HL-60 (cell line): ENCODE results near the gene ADSL.

Experiments used
- DNase-seq, 2 experiments: peaks; one replicate each; pipeline ENCODE4 v3.0.0-alpha.2; 2010 to 2020; ENCODE audit warnings: low read depth in 1 of 2, low spot score in 1 of 2
- H3K27ac ChIP-seq: fragments of 250-450 bp; sonication (Bioruptor Pico); replicated peaks from 2 replicates; pipeline ENCODE4 v1.5.1; 2020; ENCODE audit warnings: mild to moderate bottlenecking, moderate library complexity
- H3K27me3 ChIP-seq: fragments of 250-450 bp; sonication (Bioruptor Pico); 2 replicates; pipeline ENCODE4 v1.5.1; 2021; ENCODE audit warnings: mild to moderate bottlenecking, moderate library complexity; ENCODE audit not compliant: insufficient read depth, poor library complexity, severe bottlenecking
- H3K4me3 ChIP-seq: replicated peaks from 2 replicates; pipeline ENCODE4 v1.5.1; 2011; ENCODE audit warnings: mild to moderate bottlenecking, control low read depth, low read length; ENCODE audit not compliant: insufficient read depth
- CTCF ChIP-seq: IDR thresholded peaks from one replicate; pipeline ENCODE4 v1.5.1; 2011; ENCODE audit warnings: low read length, control low read depth, inconsistent platforms; ENCODE audit not compliant: insufficient read depth
- GABPA ChIP-seq: IDR thresholded peaks from 2 replicates; pipeline ENCODE4 v1.6.1; 2012; ENCODE audit warnings: low read depth
- POLR2AphosphoS5 ChIP-seq: IDR thresholded peaks from 2 replicates; pipeline ENCODE4 v1.6.1; 2012; ENCODE audit warnings: low read depth
- REST ChIP-seq: IDR thresholded peaks from 2 replicates; pipeline ENCODE4 v1.6.1; 2012; ENCODE audit warnings: low read depth; ENCODE audit not compliant: insufficient replicate concordance
- SPI1 ChIP-seq: IDR thresholded peaks from 2 replicates; pipeline ENCODE4 v1.6.1; 2012; ENCODE audit warnings: low read depth, mild to moderate bottlenecking, borderline replicate concordance

Gene ADSL

DNA sequence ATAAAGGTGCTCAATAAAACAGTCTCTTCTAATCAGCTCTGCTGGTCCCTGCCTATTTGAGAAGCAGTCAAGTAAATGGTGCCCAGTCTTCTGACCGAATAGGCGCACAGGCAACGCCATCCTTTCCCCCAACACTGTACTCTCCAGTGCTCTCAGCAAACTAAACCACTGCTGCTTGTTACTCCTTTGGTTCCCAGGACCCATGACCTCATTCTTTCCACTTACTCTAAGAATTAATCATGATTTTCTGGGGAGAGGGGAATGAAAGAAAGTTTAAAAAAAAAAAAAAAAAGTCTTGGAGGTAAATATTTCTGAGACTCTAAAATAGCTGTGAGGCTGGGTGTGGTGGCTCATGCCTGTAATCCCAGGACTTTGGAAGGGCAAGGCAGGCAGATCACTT lies 87.8 kb downstream of the ADSL start:
- peak overlapping the region; percentile 13; the same call in 1 of the 2 replicates for H3K27ac ChIP-seq
- TF ChIP-seq GABPA, result no peak
- TF ChIP-seq REST, result no peak
- no peak for TF ChIP-seq SPI1
- no peak for TF ChIP-seq POLR2AphosphoS5
- TF ChIP-seq CTCF, result no peak
- H3K27me3 ChIP-seq, result no peaks in the 10 kb centered on the region
- no peak for DNase-seq
- no peak overlapping the region for H3K4me3 ChIP-seq

DNA sequence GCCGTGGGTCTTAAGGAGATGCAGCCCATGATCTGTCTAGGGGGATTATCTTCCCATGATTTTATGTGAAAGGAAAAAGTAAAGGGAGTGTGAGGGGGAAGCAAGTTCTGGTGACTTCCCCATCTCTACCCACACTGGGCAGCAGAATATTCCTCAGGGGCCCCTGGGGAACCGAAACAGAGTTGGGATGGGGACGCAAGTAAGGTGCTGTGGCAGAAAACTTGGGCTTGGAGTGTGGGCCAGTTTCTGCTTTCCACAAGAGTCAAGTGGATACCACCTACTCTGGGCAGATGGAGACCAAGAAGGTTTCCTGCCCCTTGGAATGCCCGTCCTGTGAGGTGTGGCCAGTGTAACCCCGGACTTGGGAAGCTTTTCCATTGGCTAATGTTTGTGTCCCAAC lies 88.4 kb downstream of the ADSL start:
- Histone ChIP-seq H3K27ac (peak overlapping the region; percentile 57), H3K27me3 (no peaks in the 10 kb centered on the region)
- TF ChIP-seq GABPA (no peak), REST (no peak), CTCF (no peak), POLR2AphosphoS5 (no peak), SPI1 (peak; percentile 29; the same call in 1 of the 2 replicates)

GRCh38 chr22:40436505-40437431 lies 90.5 kb downstream of the ADSL start:
- H3K27ac ChIP-seq, result peak overlapping the region; percentile 57
- peak; percentile 85 to 87 for DNase-seq
- H3K27me3 ChIP-seq, result no peaks in the 10 kb centered on the region
- TF ChIP-seq SPI1, result no peak
- TF ChIP-seq GABPA, result no peak
- TF ChIP-seq REST, result no peak
- TF ChIP-seq CTCF, result peak; percentile 6
- peak; percentile 44 for TF ChIP-seq POLR2AphosphoS5
- peak overlapping the region; percentile 4; the same call in 1 of the 2 replicates for H3K4me3 ChIP-seq

More for the DNA sequence above, 88.4 kb downstream of the ADSL start:
- no peak overlapping the region for H3K4me3 ChIP-seq
- peak; percentile 26 to 54 for DNase-seq
